Fibroblast of lung (primary cell): ENCODE data around the gene ATCAY. TPM values are rescaled to one million over a fixed set of nuclear protein-coding genes. Genes with fewer than 3 reads are reported as not detected.
"Not testable (repeated sequence)": the region's sequence is repeated elsewhere in the genome, so short reads cannot be mapped to it uniquely, and the experiment has no call there.

Source experiments
- DNase-seq, 2 donors: peaks; one replicate each; pipeline versions ENCODE4 v3.0.0 to v3.0.0-alpha.2; 2010; ENCODE audit warnings: low read depth in 2 of 2
- H2AFZ ChIP-seq: 2 replicates; pipeline ENCODE4 v1.5.1; 2012; ENCODE audit warnings: low read length, control low read depth, inconsistent platforms
- H3K27ac ChIP-seq: 2 replicates; pipeline ENCODE4 v1.5.1; 2011; ENCODE audit warnings: low read length, control low read depth; ENCODE audit not compliant: insufficient read depth
- H3K27me3 ChIP-seq: 2 replicates; pipeline ENCODE4 v1.5.1; 2011; ENCODE audit warnings: mild to moderate bottlenecking, low read length; ENCODE audit not compliant: control insufficient read depth, insufficient read depth
- H3K36me3 ChIP-seq: 2 replicates; pipeline ENCODE4 v1.5.1; 2011; ENCODE audit warnings: low read length; ENCODE audit not compliant: control insufficient read depth, insufficient read depth
- H3K4me1 ChIP-seq: 2 replicates; pipeline ENCODE4 v1.5.1; 2011; ENCODE audit warnings: low read length; ENCODE audit not compliant: control insufficient read depth, insufficient read depth; ENCODE audit errors: extremely low read depth
- H3K4me2 ChIP-seq: 2 replicates; pipeline ENCODE4 v1.5.1; 2011; ENCODE audit warnings: low read length, control low read depth; ENCODE audit not compliant: insufficient read depth; ENCODE audit errors: extremely low read depth
- H3K4me3 ChIP-seq, 4 experiments: fragments of 200-600 bp in 1 of 4; sonication (generic) in 1 of 4; replicated peaks in 1 of 4; 2 replicates each; pipeline ENCODE4 v1.5.1; 2011 to 2016; ENCODE audit warnings: low read length in 4 of 4, low read depth in 3 of 4, mild to moderate bottlenecking in 3 of 4, control low read depth in 2 of 4, inconsistent platforms in 1 of 4, mixed read lengths in 1 of 4; ENCODE audit not compliant: insufficient read depth in 1 of 4; ENCODE audit errors: control extremely low read depth in 1 of 4
- H3K79me2 ChIP-seq: 2 replicates; pipeline ENCODE4 v1.5.1; 2012; ENCODE audit warnings: mild to moderate bottlenecking, low read length, inconsistent platforms; ENCODE audit not compliant: control insufficient read depth, insufficient read depth
- H3K9ac ChIP-seq: 2 replicates; pipeline ENCODE4 v1.5.1; 2011; ENCODE audit warnings: mild to moderate bottlenecking, low read length, control low read depth; ENCODE audit not compliant: insufficient read depth
- H3K9me3 ChIP-seq: 2 replicates; pipeline ENCODE4 v1.5.1; 2012; ENCODE audit warnings: low read depth, low read length; ENCODE audit not compliant: control insufficient read depth, insufficient read depth
- H4K20me1 ChIP-seq: 2 replicates; pipeline ENCODE4 v1.5.1; 2011; ENCODE audit warnings: low read length; ENCODE audit not compliant: control insufficient read depth, insufficient read depth; ENCODE audit errors: extremely low read depth
- CTCF ChIP-seq, 2 donors: IDR thresholded peaks in 1 of 2; conservative IDR thresholded peaks in 1 of 2; 1 replicate in 1 of 2; 2 replicates in 1 of 2; pipeline ENCODE4 v1.5.1; 2011 to 2012; ENCODE audit warnings: low read length in 2 of 2, control low read depth in 1 of 2, inconsistent platforms in 1 of 2, low read depth in 1 of 2, mild to moderate bottlenecking in 1 of 2
- EZH2 ChIP-seq: IDR thresholded peaks from 2 replicates; pipeline ENCODE4 v1.5.1; 2012; ENCODE audit warnings: low read length, control low read depth, mild to moderate bottlenecking; ENCODE audit errors: missing control alignments
- polyA plus RNA-seq, 2 donors: library from polyadenylated mRNA; depleted of rRNA in 1 of 2; stranded (reverse) in 1 of 2; unstranded in 1 of 2; fragments of >200 nt; gene quantifications; 2 replicates each; pipeline ENCODE4 v1.2.1, GENCODE V29; 2011 to 2012; ENCODE audit warnings: missing spikeins in 1 of 2
- total RNA-seq: library from RNA; depleted of rRNA; stranded (reverse); fragments of >200 nt; gene quantifications from 2 replicates; pipeline ENCODE4 v1.2.1, GENCODE V29; 2014

The ATCAY gene
- total and polyA plus RNA-seq, 2 donors (not counting 1 experiment from before 2014, with no cell fraction given): 0.01 TPM; not detected in 1

DNA sequence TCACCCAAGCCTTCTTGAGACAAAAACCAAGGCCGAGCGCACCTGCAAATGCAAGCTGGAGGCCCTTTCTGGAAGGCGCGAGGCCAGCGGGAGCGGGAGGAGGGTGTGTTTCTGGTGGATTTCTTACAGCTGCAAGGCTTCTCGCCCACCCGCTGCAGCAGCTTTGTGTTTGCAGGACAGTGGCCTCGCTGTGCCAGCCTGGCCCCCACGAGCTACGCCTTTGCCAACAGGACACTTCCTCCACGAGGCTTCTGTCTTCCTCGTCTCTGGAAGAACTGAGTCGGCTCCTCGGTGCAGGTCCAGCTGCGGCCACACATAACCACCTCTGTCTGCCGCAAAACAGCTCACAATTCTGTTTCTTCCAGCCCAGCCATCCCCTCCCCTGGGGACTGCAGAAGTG, 10.1 kb downstream of the ATCAY start:
- Histone ChIP-seq H3K4me2 (no peak overlapping the region), H3K9me3 (no peaks in the 10 kb centered on the region), H2AFZ (no peak overlapping the region), H4K20me1 (no peaks in the 10 kb centered on the region), H3K79me2 (no peaks in the 10 kb centered on the region), H3K27me3 (no peaks in the 10 kb centered on the region), H3K36me3 (no peaks in the 10 kb centered on the region), H3K27ac (no peak overlapping the region), H3K4me1 (no peaks in the 10 kb centered on the region), H3K4me3 (no peak overlapping the region), H3K9ac (no peak overlapping the region)
- no peak for DNase-seq
- TF ChIP-seq CTCF (conservative IDR thresholded peaks at IDR 0.05 in 1 of 2, IDR thresholded peaks at IDR 0.05 in 1 of 2; ENCODE audit: low read depth in 1 of 2, low read length in 2 of 2) (no peak), EZH2 (no peak)

- Histone ChIP-seq H4K20me1 (no peaks in the 10 kb centered on the region), H3K4me3 (no peak overlapping the region), H3K9ac (no peak overlapping the region), H3K79me2 (no peaks in the 10 kb centered on the region), H3K27ac (no peak overlapping the region), H3K4me1 (no peaks in the 10 kb centered on the region), H3K9me3 (no peaks in the 10 kb centered on the region), H2AFZ (no peak overlapping the region), H3K36me3 (no peaks in the 10 kb centered on the region), H3K27me3 (no peaks in the 10 kb centered on the region), H3K4me2 (no peak overlapping the region)
- no peak for DNase-seq
- TF ChIP-seq CTCF (conservative IDR thresholded peaks at IDR 0.05 in 1 of 2, IDR thresholded peaks at IDR 0.05 in 1 of 2; ENCODE audit: low read depth in 1 of 2, low read length in 2 of 2): no peak
- TF ChIP-seq EZH2: no peak
These were observed 13.2 kb downstream of the ATCAY start for GRCh38 chr19:3893509-3894179.

DNA sequence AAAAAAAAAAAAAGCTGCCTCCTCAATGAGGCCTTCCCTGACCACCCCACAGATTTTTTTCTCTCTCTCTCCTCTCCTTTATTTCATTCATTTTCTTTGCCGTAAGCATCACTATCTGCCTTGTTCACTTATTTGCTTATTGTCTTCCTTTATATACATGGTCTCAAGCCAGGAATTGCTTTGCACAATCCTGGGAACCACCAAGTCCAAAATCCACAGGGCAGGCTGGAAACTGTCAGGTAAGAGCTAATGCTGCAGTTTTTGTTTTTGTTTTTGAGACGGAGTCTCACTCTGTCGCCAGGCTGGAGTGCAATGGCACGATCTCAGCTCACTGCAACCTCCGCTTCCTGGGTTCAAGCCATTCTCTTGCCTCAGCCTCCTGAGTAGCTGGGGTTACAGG, 14.5 kb downstream of the ATCAY start:
- not testable (repeated sequence) for H3K27ac ChIP-seq, H4K20me1 ChIP-seq, H3K27me3 ChIP-seq, H3K4me3 ChIP-seq, H3K4me2 ChIP-seq, H3K9ac ChIP-seq, H3K79me2 ChIP-seq, H3K9me3 ChIP-seq, H2AFZ ChIP-seq, H3K4me1 ChIP-seq, DNase-seq, H3K36me3 ChIP-seq
